ENCODE data around the gene SAMD10.
"Not testable (repeated sequence)": the region's sequence is repeated elsewhere in the genome, so short reads cannot be mapped to it uniquely, and the experiment has no call there.

The SAMD10 gene

DNA sequence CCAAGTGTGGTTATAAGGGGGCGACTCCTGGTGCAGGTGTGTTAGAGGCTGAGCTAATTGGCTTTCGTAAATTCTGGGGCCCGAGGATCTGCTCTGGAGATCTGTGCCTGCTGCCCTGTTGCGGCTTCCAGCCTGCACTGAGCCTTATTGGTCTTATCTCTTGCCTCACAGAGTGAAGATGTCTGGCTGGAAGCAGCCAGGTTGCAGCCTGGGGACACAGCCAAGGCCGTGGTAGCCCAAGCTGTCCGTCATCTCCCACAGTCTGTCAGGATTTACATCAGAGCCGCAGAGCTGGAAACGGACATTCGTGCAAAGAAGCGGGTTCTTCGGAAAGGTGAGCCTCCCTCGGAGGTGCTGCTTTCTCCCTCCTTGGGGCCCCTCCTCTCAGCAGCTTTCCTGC is 21.5 kb upstream of the SAMD10 start:
- no peak for DNase-seq

DNA sequence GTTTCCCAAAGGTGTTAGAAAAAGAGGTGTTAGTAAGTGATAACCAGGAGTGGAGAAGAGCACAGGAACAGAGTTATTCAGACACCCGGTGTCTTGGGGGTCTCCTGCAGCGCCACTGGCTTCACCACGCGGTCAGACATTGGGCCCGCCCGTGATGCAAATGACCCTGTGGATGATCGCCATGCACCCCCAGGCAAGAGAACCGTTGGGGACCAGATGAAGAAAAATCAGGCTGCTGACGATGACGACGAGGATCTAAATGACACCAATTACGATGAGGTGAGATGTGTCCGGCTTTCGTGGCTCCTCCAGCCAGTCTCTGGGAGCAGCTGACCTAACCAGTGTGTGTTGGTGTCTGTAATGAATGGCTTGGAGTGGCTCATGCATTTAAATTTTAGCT is 3.5 kb upstream of the SAMD10 start:
- DNase-seq, result no peak

DNA sequence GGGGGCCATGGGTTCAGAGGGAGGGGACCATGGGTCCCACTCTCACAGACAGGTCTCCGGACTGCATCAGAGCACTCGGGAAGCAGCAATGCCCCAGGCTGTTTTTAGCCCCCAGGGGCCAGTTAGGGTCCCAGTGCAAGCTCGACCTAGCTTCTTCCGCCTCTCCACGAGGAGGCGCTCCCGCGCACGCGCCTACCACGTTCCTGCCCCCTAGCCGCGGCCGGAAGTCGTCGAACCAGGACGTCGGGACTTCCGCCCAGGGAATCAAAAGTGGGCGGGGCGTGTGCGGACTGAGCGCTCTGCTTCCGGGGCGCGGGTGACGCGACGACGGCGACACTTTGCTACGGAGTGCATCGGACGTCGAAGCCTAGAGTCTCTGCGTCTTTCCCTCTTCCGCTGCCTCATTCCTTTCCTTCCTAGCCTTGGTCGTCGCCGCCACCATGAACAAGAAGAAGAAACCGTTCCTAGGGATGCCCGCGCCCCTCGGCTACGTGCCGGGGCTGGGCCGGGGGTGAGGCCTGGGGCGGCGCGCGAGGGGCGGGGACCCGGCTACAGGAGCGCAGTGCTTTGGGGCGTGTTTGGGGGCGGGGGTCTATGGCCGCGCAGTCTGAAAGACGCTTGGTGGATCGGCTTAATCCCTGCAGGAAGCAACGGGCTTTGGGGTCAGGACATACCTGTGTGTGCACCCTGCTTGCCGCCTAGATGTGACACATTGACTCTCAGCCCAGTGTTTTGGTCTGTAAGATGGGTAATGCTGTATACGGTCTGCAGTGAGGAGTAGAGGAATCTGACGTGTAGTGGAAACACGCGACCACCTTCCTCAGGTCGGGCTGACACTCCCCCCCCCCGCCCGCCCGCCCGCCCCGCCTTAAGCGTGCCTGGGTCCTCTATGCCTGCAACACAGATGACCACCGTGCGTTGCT is 1.6 kb upstream of the SAMD10 start, which contains the start of gene PRPF6:
TSS of gene PRPF6 (plus strand) at position 327 of the 923 bp plus-strand sequence. CDS start at position 441, 114 bp downstream.
- peak; percentile 95 for DNase-seq

DNA sequence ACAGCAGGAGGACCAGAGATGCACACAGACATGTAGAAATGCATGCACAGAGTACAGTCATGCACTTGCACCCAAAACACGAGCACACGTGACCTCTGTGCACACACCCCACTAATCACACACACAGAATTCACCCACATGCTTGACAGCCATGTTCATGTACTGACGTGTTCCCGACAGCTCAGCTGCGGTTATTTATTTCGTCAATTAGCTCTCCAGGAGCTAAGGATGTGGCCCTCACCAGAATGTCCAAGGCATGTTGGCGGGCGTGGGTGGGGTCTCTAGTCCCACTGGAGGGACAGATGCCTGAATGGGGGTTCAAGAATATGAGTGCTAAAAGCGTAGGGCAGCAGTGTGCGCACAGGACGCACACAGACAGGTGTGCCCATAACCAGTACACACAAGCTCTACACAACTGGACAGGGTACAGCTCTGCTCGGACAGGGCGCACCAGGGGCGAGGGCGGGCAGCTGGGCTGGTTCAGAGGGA is 919 bp upstream of the SAMD10 start:
- DNase-seq, result peak; percentile 45

DNA sequence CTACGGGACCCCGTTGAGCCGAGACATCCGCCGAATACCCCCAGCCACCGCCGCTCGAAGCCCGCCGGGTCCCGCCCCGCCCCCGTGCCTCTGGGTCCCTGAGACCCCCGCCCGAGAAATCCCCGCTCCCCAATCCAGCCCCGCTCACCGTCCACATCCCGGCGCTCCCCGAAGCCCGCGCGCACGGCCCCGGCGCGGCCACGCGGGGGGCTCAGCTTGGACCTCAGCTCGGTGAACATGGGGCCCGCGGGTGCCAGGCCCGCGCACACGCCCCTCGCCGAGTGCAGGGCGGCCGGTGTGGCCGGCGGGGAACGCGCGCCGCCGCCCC is 249 bp downstream of the SAMD10 start:
- DNase-seq, result no peak

DNA sequence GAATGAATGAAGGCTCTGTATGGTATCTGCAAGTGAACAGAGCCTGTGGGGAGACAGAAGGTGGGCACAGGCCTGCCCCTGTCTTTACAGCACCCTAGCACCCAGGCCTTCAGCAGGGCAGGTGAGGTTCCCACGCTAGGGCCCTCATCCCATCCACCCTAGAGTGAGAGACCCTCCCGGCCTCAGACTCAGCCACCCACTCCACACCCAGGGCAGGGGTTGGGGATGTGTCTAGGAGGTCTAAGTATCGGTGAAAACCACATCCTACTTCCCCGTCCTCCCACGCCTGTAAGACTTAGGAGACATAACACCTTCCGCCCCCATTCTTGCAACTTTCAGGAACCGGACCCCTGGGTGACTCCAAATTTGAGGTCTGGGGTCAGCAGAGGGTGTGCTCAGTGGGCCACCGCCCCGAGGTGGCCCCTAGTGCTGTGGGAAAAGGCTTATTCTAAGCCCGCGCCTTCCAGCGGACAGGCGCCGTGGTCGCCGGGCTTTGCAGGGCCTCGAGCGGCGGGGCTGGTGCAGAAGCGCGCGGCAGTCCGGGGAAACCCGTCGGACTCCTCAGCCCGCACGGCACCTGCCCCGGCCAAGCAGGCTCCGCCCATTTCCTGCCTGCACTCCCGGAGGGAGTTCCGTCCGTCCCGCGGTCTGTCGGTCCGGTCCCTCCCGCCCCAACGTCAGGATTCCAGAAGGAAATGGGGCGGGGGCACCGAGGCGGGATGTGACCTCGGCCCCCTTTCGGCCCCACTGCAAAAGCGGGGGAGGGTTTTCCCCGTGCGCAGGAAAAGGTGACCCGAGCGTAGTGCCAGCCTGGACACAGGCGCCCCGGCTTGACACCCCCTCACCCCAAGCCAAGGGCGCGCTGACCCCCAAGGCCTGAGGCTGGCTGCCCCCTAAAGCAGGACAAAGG is 868 bp downstream of the SAMD10 start:
- DNase-seq, result peak; percentile 64

DNA sequence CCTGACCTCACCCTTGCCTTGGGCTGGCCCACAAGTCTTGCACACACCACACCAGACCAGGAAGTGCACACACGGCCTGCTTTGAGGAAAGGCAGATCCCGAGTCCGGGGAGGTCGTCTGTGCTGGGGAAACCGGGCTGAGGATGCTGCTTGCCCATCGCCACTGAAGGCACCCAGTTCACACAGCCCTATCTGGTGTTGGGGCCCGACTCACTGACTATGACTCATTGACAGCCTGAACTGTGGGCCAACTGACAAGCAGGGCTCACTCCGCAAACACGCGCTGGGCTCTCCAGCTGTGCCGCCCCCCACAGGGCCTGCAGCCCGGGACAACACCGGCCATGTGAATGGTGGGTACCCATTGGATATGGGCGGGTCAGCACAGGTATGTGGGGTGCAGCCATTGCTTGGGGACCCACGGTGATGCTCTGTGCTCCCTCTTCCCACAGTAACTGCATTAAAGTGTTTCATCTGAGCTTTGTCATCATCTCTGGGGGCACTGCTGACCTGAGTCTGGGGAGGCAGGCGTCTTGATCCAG is 1.6 kb downstream of the SAMD10 start:
- peak; percentile 51 for DNase-seq

DNA sequence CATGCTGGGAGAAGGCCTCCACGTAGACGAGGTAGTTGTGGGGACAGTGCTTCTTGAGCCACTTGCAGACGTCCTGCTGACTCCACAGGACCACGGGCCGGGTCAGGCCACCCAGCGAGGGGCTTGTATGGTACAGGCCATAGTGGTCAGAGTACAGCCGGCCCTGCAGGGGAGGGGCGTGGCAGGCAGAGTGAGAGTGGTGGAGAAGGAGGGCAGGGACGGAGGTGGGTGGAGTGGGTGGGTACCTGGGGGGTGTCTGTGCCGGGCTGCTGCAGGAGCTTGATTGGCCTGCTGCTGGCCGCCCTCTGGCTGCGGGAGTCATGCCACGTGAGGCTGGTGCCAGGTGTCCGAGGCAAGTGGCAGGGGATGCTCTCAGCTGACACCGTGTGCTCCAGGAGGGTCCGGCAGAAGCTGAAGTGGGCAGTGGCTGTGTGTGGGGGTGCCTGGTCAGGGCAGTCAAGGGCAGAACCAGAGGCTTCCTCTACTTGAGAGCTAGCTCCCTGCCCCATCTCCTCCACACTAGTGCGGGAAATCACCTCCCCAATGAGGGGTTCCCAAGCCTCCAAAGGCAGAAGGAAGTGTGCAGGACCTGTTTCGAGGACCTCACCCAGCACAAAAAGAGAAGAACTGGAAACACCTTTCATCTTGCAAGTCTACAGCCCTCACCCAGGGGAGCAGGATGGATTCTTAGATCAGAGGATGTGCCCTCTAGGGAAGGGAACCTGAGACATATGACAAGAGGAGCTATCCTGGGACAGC is 2.3 kb downstream of the SAMD10 start:
- DNase-seq, result no peak

DNA sequence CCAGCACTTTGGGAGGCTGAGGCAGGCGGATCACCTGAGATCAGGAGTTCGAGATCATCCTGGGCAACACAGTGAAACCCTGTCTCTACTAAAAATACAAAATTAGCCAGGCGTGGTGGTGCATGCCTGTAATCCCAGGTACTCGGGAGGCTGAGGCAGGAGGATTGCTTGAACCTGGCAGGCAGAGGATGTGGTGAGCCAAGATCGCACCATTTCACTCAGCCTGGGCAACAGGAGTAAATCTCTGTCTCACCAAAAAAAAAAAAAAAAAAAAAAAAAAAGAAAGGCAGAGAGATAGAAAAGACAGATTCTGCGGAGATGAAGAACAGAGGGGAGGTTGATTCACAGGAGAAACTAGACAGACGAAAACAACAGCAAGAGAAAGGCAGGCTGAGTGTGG is 2.9 kb downstream of the SAMD10 start:
- DNase-seq, result not testable (repeated sequence)

DNA sequence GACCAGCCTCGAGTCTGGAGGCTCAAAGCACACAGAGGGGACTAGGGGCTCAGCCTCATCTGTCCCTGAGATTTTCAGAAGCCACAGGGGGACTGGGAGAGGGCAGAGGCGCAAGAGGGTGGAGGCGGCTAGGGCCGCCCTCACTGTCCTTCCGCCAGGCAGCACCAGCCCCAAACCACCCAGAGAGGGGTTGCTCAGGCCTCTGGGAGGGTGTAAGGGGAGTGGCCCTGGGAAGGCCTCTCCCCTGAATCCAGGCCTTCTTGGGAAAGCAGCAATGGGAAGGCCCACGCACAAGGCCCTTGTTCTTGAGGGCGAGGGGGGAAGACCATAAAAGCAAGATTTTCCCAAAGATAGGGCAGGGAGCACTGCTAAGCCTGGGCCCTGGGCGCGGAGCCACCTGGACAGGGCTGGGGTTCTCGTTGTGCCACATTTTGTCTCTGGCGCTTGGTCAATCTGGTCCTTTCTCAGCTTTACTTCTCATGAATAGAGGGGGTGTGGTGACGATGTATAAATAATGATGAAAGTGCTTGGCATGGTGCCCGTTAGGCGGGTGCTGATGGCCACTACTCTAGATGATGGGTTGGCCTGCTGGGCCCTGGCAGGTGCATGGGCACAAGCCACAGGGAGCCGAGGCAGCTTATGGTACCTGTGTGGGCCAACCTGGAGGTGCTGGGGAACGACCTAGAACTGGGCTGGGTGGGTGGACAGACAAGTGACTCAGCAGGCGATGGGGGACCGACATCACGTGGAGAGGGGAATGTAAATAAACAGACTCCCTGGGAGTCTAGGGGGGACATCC is 4.8 kb downstream of the SAMD10 start:
- no peak for DNase-seq

DNA sequence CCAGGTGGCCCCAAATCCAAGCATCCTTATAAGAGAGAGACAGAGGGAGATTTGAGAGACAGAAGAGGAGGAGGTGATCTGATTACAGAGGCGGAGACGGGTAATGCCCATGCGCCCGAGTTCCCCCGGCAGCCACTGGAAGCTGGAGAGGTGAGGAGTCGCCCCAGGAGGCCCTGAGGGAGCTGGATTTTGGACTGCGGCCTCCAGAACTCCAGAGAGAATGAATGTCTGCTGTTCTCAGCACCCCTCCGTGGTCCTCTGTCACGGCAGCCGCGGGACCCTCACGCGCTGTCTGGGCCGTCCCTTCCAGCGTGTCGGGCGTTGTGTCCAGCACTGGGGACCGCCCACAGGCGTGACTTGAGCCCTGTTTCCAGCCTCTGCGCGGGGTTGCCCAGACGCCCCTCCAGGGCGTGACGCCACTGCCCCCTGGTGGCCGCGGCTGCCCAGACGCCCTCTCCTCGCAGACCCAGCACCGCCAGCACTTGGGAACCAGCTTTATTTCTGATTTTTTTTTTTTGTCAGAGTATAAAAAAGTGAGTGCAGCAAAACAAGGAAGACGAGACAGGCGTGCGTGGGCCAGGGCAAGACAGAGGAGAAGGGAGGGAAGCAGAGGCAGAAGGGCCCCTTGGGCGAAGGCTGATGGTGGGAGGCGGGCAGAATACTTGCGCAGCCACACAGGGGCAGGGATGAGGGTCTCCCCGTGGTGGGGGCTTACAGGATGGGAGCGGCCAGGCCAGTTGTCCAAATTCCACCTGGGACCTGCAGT is 5.6 kb downstream of the SAMD10 start:
- DNase-seq, result peak; percentile 77

DNA sequence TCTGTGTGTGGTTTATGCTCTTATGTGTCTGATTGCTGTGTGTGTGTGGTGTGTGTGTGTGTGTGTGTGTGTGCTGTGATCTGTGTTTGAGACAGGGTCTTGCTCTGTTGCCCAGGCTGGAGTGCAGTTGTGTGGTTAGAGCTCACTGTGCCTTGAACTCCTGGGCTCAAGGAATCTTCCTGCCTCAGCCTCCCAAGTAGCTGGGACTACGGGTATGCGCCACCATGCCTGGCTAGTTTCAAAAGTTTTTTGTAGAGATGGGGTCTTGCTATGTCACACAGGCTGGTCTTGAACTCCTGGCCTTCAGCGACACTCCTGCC is 6.3 kb downstream of the SAMD10 start:
- DNase-seq, result no peak

DNA sequence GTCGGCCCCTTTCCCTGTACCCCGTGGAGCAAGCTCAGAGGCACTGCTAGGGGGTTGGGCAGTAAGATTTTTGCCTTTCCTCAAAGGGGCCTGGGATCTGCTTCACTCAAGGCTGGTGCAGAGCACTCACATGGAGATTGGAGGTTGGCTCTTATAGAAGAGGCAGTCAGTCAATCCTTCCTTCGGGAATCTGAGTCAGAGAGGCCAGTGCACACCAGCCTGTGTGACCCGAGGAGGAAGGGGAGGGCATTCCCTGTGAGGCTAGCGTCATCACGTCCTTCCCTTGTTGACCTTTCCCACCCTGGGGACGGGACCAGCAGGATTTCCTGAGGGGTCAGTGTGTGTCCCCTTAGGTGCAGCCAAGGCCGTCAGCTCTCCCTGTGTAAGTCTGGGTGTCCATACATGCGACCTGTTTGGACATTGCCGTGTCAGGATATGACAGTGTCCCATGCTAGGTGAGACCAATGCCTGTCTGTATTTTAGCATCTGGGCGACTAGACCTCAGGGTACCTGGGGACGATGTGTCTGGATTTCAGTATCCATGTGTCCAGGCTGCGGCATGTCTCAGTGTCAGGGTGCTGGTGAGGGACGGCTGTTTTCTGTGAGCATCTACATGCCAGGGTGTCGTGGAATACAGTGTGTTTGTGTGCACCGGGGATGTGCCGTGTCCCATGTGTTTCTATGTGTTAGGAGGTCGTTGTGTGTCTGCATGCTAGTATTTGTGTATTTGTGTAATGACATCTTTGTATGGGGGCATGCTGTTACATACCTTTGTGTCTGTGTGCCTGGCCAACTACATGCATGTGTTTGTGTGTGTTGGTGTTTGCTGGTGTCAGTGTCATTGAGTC is 6.9 kb downstream of the SAMD10 start:
- no peak for DNase-seq

DNA sequence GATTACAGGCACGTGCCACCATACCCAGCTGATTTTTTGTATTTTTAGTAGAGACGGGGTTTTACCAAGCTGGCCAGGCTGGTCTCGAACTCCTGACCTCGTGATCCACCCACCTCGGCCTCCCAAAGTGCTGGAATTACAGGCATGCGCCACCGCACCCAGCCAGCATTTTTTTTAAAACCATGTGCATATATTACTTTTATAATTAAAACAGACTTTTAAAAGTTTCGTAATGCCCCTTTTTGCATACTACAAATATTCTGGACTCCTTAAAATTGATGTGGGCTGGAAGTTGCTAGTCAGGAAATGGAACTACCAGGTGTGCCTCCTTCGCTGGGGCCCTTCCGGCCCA is 7.5 kb downstream of the SAMD10 start:
- not testable (repeated sequence) for DNase-seq

DNA sequence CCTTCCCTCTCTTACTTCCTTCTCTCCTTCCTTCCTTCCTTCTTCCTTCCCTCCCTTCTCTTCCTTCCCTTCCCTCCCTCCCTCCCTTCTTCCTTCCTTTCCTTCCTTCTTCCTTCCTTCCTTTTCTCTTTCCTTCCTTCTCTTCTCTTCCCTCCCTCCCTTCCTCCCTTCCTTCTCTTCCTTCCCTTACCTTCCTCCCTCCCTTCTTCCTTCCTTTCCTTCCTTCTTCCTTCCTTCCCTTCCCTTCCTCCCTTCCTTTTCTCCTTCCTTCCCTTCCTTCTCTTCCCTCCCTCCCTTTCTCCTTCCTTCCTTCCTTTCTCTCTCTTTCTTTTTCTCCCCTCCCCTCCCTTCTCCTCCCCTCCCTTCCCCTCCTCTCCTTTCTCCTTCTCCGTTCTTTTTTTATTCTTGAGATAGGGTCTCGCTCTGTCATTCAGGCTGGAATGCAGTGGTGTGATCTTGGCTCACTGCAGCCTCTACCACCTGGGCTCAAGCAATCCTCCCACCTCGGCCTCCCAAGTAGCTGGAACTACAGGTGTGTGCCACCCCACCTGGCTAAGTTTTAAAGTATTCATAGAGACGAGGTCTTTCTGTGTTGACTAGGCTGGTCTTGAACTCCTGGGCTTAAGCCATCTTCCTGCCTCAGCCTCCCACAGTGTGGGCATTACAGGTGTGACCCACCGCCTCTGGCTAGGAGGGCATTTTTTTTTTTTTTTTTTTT is 8.6 kb downstream of the SAMD10 start:
- no peak for DNase-seq

DNA sequence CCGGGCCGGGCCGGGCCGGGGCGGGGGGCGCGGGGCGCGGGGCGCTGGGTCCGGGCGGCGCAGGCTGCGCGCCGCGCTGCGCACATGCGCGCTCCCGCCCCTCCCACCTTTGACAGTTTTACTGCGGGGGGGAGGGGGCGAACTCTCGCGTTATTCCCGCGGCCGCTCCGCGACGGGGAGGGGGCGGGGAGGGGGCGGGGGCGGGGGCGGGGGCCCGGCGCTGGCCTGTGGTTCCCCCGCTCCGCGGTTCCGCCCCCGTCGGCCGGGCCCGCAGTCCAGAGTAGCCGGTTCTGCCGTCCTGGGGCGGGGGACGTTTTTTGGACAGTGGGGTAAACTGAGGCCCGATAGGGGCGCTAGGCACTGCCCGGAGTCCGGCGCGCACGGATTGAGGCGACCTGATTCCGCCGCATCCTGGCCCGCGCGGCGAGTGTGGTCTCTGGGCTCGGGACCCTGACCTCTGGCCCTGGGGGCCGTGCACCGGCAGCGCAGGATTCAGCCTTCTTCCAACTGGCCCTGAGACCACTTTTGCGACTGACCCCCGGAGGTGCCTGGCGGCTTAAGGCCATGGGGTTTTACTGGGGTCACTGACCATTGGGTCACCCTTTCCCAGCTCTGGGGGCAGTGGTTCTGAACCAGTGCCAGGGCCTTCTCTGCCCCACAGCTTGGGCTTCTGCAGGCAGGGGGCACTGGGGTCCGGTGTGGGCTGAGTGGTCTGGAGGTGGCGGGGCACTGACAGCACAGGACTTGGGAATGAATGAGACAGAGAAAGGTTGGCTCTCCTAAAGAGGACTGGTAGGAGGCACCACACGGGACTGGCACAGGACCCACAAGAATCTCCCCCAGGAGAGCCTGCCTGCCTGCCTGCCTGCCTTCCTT is 9.4 kb downstream of the SAMD10 start, which contains the start of gene ZNF512B:
TSS of gene ZNF512B (minus strand) at position 93 of the 876 bp plus-strand sequence. CDS start 1,980 bp downstream, outside the sequence.
- peak; percentile 68 for DNase-seq

DNA sequence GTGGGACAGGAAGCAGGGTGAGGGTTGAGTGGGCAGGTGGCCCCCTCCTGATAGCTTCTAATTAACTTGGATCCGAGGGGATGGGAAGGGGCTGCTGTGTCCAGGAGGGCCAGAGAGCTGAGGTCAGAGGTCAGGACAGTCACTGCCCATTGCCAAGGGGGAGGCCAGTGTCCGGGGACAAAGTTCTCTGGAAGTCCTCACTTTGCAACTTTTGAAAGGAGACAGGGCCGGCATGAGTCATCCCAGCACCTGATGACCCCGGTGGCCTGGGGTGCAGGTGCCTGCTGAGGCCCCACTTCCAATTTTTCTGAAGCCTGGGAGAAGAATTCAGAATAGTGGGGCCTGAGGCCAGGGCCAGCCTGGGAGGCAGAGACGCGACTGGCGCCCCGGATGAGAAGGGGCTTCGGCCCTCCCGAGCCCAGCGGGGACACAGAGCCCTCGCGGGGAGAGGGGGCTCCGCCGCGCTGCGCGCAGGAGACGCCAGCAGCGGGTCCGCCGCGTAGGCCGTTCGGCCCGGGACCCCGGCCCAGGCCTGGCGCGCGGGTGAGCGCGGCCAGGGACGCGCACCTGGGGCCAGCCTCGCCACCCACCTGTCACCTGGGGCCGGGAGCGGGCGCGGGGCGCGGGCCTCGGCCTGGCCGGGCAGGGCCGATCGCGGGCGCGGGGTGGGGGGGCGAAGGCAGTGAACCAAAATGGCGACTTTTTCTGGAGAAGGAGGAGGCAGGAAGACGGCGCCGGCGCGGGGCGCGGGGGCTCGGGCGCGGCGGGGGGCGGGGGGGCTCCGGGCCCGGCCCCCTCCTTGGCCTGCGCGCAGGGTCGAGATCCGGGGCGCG is 10.3 kb downstream of the SAMD10 start:
- DNase-seq, result peak; percentile 45

Measured in CD4-positive, alpha-beta T cell treated with Interleukin-10 for 1 hour (primary cell).